ENCODE data around the gene ARHGAP6.

Gene ARHGAP6

GRCh38 chrX:11484290-11484689 is 181.4 kb downstream of the ARHGAP6 start:
- no peak for TF ChIP-seq CTCF (IDR thresholded peaks at IDR 0.05; ENCODE audit: low read depth, low read length, missing control alignments)
- in situ Hi-C loops (cut with HindIII; ENCODE audit: low sequenced_read_pairs), result no loop called here
- DNase-seq (ENCODE audit: low read depth), result no peak
- no peak overlapping the region for H3K4me3 ChIP-seq (ENCODE audit: low read depth, low read length)

DNA sequence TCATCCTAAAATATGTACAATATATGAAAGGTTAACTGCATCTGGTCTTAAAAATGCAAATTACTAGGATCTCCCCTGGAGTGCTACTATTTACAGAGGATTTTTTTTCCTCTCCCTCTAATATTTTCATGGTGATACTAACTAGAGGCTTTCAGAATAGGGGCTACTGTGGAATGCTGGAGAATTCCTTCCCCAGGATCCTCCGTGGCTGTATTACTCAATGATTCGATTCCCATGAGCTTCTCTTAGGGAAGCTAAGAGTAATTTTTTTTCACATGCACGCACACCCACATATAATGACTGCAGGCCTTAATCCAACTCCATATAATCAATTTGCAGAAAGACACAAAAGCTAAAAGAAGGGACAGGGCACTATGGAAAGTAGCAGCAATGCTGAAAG is 184.7 kb downstream of the ARHGAP6 start:
- in situ Hi-C loops (cut with HindIII; ENCODE audit: low sequenced_read_pairs), result no loop called here
- TF ChIP-seq CTCF (IDR thresholded peaks at IDR 0.05; ENCODE audit: low read depth, low read length, missing control alignments), result no peak
- DNase-seq (ENCODE audit: low read depth), result no peak
- no peak overlapping the region for H3K4me3 ChIP-seq (ENCODE audit: low read depth, low read length)

- no peak overlapping the region for H3K4me3 ChIP-seq (ENCODE audit: low read depth, low read length)
- no peak for DNase-seq (ENCODE audit: low read depth)
- TF ChIP-seq CTCF (IDR thresholded peaks at IDR 0.05; ENCODE audit: low read depth, low read length, missing control alignments), result no peak
- in situ Hi-C loops (cut with HindIII; ENCODE audit: low sequenced_read_pairs), result no loop called here
Measured at GRCh38 chrX:11480626-11481025, 185.1 kb downstream of the ARHGAP6 start.

- no peak for TF ChIP-seq CTCF (IDR thresholded peaks at IDR 0.05; ENCODE audit: low read depth, low read length, missing control alignments)
- in situ Hi-C loops (cut with HindIII; ENCODE audit: low sequenced_read_pairs), result no loop called here
- H3K4me3 ChIP-seq (ENCODE audit: low read depth, low read length), result no peak overlapping the region
- no peak for DNase-seq (ENCODE audit: low read depth)
Measured at GRCh38 chrX:11478911-11479310, 186.8 kb downstream of the ARHGAP6 start.

DNA sequence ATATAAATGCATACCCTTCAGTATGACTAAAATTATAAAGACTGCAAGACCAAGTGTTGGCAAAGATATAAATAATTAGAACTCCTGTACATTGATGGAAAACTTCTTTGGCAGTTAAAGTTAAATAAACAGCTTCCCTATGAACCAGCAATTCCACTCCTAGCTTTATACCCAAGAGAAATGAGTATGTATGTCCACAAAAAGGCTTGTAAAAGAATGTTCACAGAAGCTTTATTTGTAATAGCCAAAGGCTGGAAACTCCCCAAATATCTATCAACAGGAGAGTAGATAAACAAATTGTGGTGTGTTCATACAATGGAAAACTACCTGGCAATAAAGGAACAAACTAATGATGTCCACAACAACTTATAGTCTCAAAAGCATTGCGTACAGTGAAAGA is 187.7 kb downstream of the ARHGAP6 start:
- no peak overlapping the region for H3K4me3 ChIP-seq (ENCODE audit: low read depth, low read length)
- in situ Hi-C loops (cut with HindIII; ENCODE audit: low sequenced_read_pairs), result no loop called here
- no peak for DNase-seq (ENCODE audit: low read depth)
- no peak for TF ChIP-seq CTCF (IDR thresholded peaks at IDR 0.05; ENCODE audit: low read depth, low read length, missing control alignments)

DNA sequence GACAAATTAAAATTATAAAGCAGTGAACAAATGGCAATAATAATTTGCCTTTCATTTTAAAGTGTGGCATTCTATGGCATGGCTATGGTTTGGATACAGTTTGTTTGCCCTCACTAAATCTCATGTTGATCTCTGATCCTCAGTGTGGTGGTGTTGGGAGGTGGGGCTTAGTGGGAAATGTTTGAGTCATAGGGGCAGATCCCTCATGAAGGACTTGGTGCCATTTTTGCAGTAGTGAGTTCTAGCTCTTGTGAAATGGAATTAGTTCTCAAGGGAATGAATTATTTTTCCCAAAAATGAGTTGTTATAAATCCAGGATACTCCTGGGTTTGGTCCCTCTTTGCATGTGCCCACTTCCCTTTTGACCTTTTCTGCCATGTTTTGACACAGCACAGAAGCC is 191.1 kb downstream of the ARHGAP6 start:
- no peak for DNase-seq (ENCODE audit: low read depth)
- no peak overlapping the region for H3K4me3 ChIP-seq (ENCODE audit: low read depth, low read length)
- in situ Hi-C loops (cut with HindIII; ENCODE audit: low sequenced_read_pairs), result no loop called here
- no peak for TF ChIP-seq CTCF (IDR thresholded peaks at IDR 0.05; ENCODE audit: low read depth, low read length, missing control alignments)

DNA sequence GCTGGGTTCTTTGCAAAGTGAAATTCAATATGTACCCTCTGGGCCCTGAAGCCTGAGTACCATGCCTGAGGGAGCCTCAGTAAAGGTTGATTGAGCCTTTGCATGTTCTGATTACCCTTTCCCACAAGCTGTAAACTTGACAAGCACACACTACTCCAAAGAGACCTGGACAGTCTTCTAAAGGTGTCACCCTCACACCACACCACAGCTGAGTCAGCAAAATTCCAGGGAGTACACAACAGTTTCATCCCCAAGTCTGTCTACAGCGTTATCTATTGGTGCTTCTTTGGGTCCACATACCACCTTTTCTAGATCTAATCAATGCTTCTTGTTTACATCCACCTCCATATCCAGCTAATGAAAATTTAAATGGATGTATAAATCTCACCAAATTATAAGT is 191.7 kb downstream of the ARHGAP6 start:
- in situ Hi-C loops (cut with HindIII; ENCODE audit: low sequenced_read_pairs), result no loop called here

More for the DNA sequence above, 191.7 kb downstream of the ARHGAP6 start:
- no peak for DNase-seq (ENCODE audit: low read depth)
- no peak overlapping the region for H3K4me3 ChIP-seq (ENCODE audit: low read depth, low read length)
- no peak for TF ChIP-seq CTCF (IDR thresholded peaks at IDR 0.05; ENCODE audit: low read depth, low read length, missing control alignments)
